ENCODE measurements around the gene NGEF.

NGEF gene

DNA sequence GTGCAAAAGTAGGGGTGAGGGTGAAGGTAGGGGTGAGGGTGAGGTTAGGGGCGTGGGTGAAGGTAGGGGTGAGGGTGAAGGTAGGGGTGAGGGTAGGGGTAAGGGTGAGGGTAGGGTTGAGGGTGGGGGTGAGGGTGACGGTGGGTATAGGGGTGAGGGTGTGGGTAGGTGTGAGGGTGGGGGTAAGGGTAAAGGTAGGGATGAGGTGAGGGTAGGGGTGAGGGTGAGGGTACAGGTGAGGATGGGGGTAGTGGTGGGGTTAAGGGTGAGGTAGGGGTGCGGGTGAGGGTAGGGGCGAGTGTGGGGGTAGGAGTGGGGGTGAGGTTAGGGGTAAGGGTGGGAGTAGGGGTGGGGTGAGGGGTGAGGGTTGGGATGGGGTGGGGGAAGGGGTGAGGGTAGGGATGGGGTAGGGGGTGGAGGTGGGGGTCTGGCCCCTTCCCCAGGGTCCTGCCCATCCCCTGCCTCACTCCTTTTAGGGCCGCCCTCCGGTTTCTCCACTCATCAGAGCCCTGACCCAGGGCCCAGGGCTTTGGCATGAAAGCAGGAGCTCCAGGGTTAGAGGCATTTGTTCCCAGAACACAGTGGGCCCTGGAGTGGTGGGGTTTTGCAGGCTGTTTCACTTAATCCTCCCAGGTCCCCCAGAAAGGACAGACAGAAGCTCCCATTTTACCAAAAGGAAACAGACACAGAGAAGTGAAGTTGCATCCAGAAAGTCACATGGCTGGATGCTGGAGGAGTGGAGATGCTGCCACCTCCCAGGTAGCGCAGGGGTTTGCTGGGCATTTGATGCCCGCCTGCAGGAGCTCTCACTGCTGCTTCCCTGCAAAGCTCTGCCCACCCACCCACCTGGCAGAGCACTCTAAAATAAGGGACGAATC lies 116.1 kb downstream of the NGEF start:
- DNase-seq, result no peak

- DNase-seq, result no peak
Measured at GRCh38 chr2:232896111-232896510, 116.9 kb downstream of the NGEF start.

DNA sequence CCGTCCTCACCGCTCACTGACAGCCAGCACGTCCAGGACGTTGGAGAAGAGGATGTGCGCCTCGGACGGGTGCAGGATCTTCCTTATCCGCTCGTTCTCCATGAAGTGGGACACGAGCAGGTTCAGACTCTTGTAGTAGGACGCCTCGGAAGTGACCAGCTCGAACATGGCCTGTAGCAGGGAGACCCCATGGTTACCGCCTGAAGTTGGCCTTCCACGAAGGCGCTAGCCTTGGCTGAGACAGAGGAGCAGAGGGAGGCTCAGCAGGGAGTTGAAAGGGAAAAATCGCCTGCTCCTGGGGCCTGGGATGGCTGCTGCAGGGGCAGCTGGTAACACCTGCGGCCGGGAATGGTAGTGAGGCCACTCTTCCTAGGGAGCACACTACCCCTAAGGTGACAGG lies 118.3 kb downstream of the NGEF start:
- DNase-seq, result no peak

DNA sequence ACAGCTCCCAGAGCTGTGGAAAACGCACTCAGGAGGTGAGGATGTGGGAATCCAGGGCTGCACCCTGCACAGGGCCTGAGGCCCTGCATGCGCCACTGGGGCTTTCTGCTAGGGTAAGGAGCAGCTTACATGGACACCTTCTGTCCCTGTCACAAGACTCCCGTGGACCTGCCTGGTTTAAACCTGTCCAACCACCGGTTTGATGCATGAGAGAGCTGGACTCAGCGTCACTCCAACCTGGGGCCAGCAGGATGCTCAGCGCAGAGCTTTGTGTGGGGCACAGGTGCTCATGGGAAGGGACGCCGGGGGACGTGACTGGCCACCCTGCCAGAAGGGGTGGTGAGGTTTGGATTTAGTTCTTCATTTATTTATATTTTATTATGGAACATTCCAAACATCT lies 118.8 kb downstream of the NGEF start:
- DNase-seq, result no peak

GRCh38 chr2:232893834-232894233 lies 119.2 kb downstream of the NGEF start:
- DNase-seq, result no peak

DNA sequence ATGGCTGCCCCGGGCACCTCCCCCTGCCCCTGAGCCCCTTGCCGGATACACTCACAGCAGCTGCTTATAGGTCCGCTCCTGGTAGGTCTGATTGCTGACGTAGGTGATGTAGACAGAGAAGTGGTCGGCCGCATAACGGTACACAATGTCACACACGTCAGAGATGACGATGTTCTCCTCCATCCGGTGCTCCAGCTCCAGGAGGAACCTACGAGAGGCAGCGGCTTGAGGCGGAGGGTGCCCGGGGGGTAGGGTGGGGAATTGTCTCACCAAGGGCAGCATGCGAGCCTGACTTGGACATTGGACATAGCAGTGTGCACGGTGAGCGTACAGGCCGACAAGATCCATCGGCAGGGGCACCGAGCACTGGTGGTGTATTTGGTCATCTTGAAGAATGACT lies 120.2 kb downstream of the NGEF start:
- no peak for DNase-seq

GRCh38 chr2:232892221-232892620 lies 120.8 kb downstream of the NGEF start:
- DNase-seq, result no peak

DNA sequence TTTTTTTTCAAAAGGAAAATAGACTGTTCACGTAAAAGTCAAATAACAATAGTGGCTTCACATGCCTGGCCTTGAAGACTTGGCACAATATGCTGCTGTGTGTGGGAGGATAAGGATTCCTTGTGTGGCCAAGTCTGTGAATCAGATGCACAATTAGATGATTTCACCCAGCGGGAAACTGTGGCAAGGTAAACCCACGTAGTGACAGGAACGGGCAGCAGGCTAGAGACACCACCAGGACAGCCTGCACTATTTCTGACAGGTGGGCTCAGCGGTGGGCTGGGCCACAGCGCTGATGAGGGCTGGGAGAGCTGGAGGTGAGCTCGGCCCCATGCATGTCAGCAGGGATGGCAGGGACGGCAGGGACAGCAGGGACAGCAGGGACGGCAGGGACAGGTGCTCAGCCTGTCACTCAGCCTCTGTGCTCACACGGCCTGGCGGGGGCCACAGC lies 121.4 kb downstream of the NGEF start:
- peak; percentile 18 for DNase-seq

GRCh38 chr2:232890896-232891601 lies 122.0 kb downstream of the NGEF start:
- DNase-seq, result no peak

GRCh38 chr2:232890536-232890895 lies 122.5 kb downstream of the NGEF start:
- DNase-seq, result no peak

GRCh38 chr2:232889876-232890401 lies 123.1 kb downstream of the NGEF start:
- DNase-seq, result no peak

- no peak for DNase-seq
Measured at GRCh38 chr2:232888839-232889529, 124.1 kb downstream of the NGEF start.

- no peak for DNase-seq
Measured at GRCh38 chr2:232888099-232888836, 124.8 kb downstream of the NGEF start.

GRCh38 chr2:232887171-232887850 lies 125.7 kb downstream of the NGEF start:
- no peak for DNase-seq

DNA sequence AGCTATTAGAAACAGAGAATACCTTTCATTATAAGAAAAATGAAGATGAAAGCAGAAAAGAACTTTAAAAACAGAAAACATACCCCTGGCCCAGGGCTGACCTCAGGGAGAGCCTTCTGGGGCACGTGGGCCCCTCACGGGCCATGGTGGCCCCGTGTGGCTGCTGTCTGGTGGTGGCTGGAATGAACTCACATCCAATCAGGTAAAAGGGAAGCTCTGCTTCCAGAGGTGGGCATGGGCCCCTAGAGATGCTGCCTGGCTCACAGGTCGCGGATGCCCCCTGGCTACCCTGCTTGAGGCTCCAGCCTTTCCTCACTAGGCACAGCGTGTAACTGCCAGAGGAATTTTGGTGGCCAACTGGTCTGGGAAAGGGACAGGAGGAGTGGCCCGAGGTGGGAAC lies 126.4 kb downstream of the NGEF start:
- DNase-seq, result no peak

DNA sequence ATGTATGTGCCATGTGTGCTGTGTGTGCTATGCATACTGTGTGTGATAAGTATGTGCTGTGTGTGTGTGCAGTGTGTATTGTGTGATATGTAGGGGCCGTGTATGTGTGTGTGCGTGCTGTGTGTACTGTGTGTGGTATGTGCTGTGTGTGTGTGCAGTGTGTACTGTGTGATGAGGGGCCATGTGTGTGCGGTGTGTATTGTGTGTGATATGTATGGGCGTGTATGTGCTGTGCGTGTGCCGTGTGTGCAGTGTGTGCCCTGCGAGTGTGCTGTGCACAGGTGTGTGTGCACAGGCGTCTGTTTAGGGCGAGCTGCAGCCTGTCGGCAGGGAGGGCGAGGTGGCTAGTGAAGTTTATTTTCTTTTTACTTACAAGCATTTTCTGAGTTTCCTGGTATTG lies 126.9 kb downstream of the NGEF start:
- DNase-seq, result no peak

- no peak for DNase-seq
Measured at GRCh38 chr2:232885264-232885961, 127.6 kb downstream of the NGEF start.

- DNase-seq, result no peak
Measured at GRCh38 chr2:232884549-232885263, 128.3 kb downstream of the NGEF start.

DNA sequence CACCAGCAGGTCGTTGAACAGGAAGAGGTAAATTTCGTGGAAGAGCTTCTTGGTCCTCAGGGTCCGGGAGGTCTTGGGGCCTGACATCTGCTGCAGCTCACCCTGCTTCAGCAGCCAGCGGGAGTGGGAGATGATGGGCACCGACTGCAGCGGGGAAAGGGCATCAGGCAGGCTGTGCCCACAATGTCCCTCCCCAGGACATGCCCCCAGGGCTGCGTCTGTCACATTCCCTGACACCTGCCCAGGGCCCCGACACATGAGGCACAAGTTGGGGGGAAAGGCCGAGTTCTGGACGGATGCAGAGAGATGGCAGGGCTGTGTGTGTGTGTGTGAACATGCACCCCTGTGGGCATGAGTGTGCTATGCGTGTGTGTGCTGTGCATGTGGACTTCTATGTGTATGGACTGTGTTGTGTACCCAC lies 129.0 kb downstream of the NGEF start:
- no peak for DNase-seq

DNA sequence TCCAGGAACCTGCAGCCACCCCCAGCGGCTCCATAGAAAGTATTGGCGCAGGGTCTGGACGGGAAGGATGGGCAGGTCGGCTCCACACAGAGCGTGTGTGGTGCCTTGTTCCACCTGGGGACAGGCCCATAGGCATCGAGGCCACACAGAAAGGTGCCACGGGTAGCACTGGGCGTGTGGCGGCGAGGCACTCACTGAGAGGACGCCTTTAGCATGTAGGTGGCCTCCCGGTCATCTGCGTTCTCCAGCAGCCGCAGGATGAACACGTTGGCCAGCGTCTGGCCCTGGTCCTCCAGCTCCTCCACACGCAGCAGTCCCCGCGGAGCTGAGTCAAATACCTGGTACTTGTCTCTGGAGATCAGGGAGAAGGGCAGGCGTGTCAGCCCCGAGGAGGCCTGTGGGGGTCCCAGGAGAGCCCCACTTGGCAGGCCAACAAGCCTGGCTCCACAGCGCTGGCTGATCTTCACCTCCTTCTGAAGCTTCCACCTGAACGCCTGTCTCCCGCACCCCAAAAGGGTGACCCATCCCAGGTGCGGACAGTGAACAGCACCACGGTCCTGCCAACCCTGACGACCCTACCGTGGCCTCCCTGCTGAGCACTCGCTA lies 129.8 kb downstream of the NGEF start:
- DNase-seq, result no peak

Measured in fibroblast of skin of abdomen (primary cell).